Dendritic cell treated with granulocyte-macrophage colony-stimulating factor and Interleukin-4, amounts not matched to agents 40 ng/mL and 50 ng/mL, for 4 days (primary cell): ENCODE data around the gene CROCC.

Source experiments
- H3K27ac Mint-ChIP-seq: one replicate; pipeline ENCODE4 v1.8.0; 2022; ENCODE audit warnings: mild to moderate bottlenecking, mixed read lengths
- H3K27me3 Mint-ChIP-seq: one replicate; pipeline ENCODE4 v1.8.0; 2022; ENCODE audit warnings: mild to moderate bottlenecking, mixed read lengths
- H3K36me3 Mint-ChIP-seq: one replicate; pipeline ENCODE4 v1.8.0; 2022; ENCODE audit warnings: low read depth, mixed read lengths
- H3K4me1 Mint-ChIP-seq: one replicate; pipeline ENCODE4 v1.8.0; 2022; ENCODE audit warnings: low read depth, mixed read lengths
- H3K4me3 Mint-ChIP-seq: one replicate; pipeline ENCODE4 v1.8.0; 2022; ENCODE audit warnings: mild to moderate bottlenecking, moderate library complexity, mixed read lengths
- H3K9me3 Mint-ChIP-seq: one replicate; pipeline ENCODE4 v1.8.0; 2022; ENCODE audit warnings: mixed read lengths
- intact Hi-C: fragments of 100-400 bp; cut with micrococcal nuclease; formaldehyde crosslinking; loops from one replicate; pipeline ENCODE4 v1.15.0; 2022

The CROCC gene

GRCh38 chr1:16969651-16970050 is 47.9 kb downstream of the CROCC start:
- intact Hi-C loops = no loop called here
- H3K27ac Mint-ChIP-seq = no peak overlapping the region
- no peaks in the 10 kb centered on the region for H3K9me3 Mint-ChIP-seq
- H3K4me1 Mint-ChIP-seq = no peaks in the 10 kb centered on the region
- H3K36me3 Mint-ChIP-seq = peaks cover 62% of the 10 kb centered on the region
- H3K4me3 Mint-ChIP-seq = no peak overlapping the region
- no peaks in the 10 kb centered on the region for H3K27me3 Mint-ChIP-seq

- intact Hi-C loops = no loop called here
- Mint-ChIP-seq H3K4me3 (no peak overlapping the region), H3K36me3 (peaks cover 55% of the 10 kb centered on the region), H3K4me1 (no peaks in the 10 kb centered on the region), H3K27me3 (no peaks in the 10 kb centered on the region), H3K9me3 (no peaks in the 10 kb centered on the region), H3K27ac (no peak overlapping the region)
Measured at GRCh38 chr1:16970132-16970910, 48.6 kb downstream of the CROCC start.

GRCh38 chr1:16971341-16972188 is 49.8 kb downstream of the CROCC start:
- intact Hi-C loops = no loop called here
- no peak overlapping the region for H3K27ac Mint-ChIP-seq
- H3K9me3 Mint-ChIP-seq = no peaks in the 10 kb centered on the region
- no peak overlapping the region for H3K4me3 Mint-ChIP-seq
- no peaks in the 10 kb centered on the region for H3K4me1 Mint-ChIP-seq
- H3K27me3 Mint-ChIP-seq = no peaks in the 10 kb centered on the region
- H3K36me3 Mint-ChIP-seq = peaks cover 43% of the 10 kb centered on the region

- Mint-ChIP-seq H3K27me3 (no peaks in the 10 kb centered on the region), H3K4me3 (no peak overlapping the region), H3K27ac (no peak overlapping the region), H3K36me3 (peaks cover 36% of the 10 kb centered on the region), H3K4me1 (no peaks in the 10 kb centered on the region), H3K9me3 (no peaks in the 10 kb centered on the region)
- intact Hi-C loops = no loop called here
Measured at GRCh38 chr1:16972189-16972895, 50.6 kb downstream of the CROCC start.

GRCh38 chr1:16973215-16973614 is 51.5 kb downstream of the CROCC start:
- intact Hi-C loops = no loop called here
- H3K4me1 Mint-ChIP-seq = no peaks in the 10 kb centered on the region
- H3K4me3 Mint-ChIP-seq = no peak overlapping the region
- peaks cover 30% of the 10 kb centered on the region for H3K36me3 Mint-ChIP-seq
- peaks cover 5% of the 10 kb centered on the region for H3K27me3 Mint-ChIP-seq
- no peaks in the 10 kb centered on the region for H3K9me3 Mint-ChIP-seq
- H3K27ac Mint-ChIP-seq = no peak overlapping the region

- Mint-ChIP-seq H3K4me3 (no peak overlapping the region), H3K9me3 (no peaks in the 10 kb centered on the region), H3K4me1 (peaks cover 6% of the 10 kb centered on the region), H3K27me3 (peaks cover 25% of the 10 kb centered on the region), H3K27ac (no peak overlapping the region), H3K36me3 (peaks cover 13% of the 10 kb centered on the region)
- intact Hi-C loops = no loop called here
Measured at GRCh38 chr1:16975211-16975610, 53.5 kb downstream of the CROCC start.

- Mint-ChIP-seq H3K4me3 (no peak overlapping the region), H3K27ac (no peak overlapping the region), H3K9me3 (no peaks in the 10 kb centered on the region), H3K27me3 (peaks cover 29% of the 10 kb centered on the region), H3K36me3 (peaks cover 7% of the 10 kb centered on the region), H3K4me1 (peaks cover 9% of the 10 kb centered on the region)
- intact Hi-C loops = no loop called here
Measured at GRCh38 chr1:16975838-16976237, 54.1 kb downstream of the CROCC start.

GRCh38 chr1:16976966-16977365 is 55.2 kb downstream of the CROCC start:
- Mint-ChIP-seq H3K4me3 (no peak overlapping the region), H3K36me3 (no peaks in the 10 kb centered on the region), H3K9me3 (no peaks in the 10 kb centered on the region), H3K27ac (no peak overlapping the region), H3K27me3 (peaks cover 40% of the 10 kb centered on the region), H3K4me1 (peaks cover 12% of the 10 kb centered on the region)
- intact Hi-C loops = no loop called here

- Mint-ChIP-seq H3K9me3 (no peaks in the 10 kb centered on the region), H3K27me3 (peaks cover 44% of the 10 kb centered on the region), H3K36me3 (no peaks in the 10 kb centered on the region), H3K27ac (no peak overlapping the region), H3K4me1 (peaks cover 12% of the 10 kb centered on the region), H3K4me3 (no peak overlapping the region)
- intact Hi-C loops = no loop called here
Measured at GRCh38 chr1:16977377-16977776, 55.6 kb downstream of the CROCC start.

- Mint-ChIP-seq H3K36me3 (no peaks in the 10 kb centered on the region), H3K9me3 (no peaks in the 10 kb centered on the region), H3K4me1 (peaks cover 12% of the 10 kb centered on the region), H3K27ac (no peak overlapping the region), H3K27me3 (peaks cover 51% of the 10 kb centered on the region), H3K4me3 (no peak overlapping the region)
- intact Hi-C loops = no loop called here
Measured at GRCh38 chr1:16978139-16978538, 56.4 kb downstream of the CROCC start.

- Mint-ChIP-seq H3K4me1 (peaks cover 12% of the 10 kb centered on the region), H3K36me3 (no peaks in the 10 kb centered on the region), H3K9me3 (no peaks in the 10 kb centered on the region), H3K27me3 (peaks cover 55% of the 10 kb centered on the region), H3K4me3 (no peak overlapping the region), H3K27ac (no peak overlapping the region)
- intact Hi-C loops = no loop called here
Measured at GRCh38 chr1:16978567-16979474, 57.1 kb downstream of the CROCC start.

- intact Hi-C loops = no loop called here
- H3K27ac Mint-ChIP-seq = no peak overlapping the region
Measured at GRCh38 chr1:16979475-16980327, 58.0 kb downstream of the CROCC start.

More at GRCh38 chr1:16979475-16980327, 58.0 kb downstream of the CROCC start:
- H3K4me1 Mint-ChIP-seq = peaks cover 12% of the 10 kb centered on the region
- no peaks in the 10 kb centered on the region for H3K9me3 Mint-ChIP-seq
- peaks cover 55% of the 10 kb centered on the region for H3K27me3 Mint-ChIP-seq
- peak overlapping the region; percentile 7 for H3K4me3 Mint-ChIP-seq
- peaks cover 6% of the 10 kb centered on the region for H3K36me3 Mint-ChIP-seq
